NCI-H1092 treated with DMSO at 0.1 percent for 48 hours (cell line): ENCODE data around the gene PRAMEF13.
"Not testable (repeated sequence)": the region's sequence is repeated elsewhere in the genome, so short reads cannot be mapped to it uniquely, and the experiment has no call there.

Source experiments
- DNase-seq: peaks from one replicate; lab custom pipeline; 2025; lab: John Stamatoyannopoulos, UW

The PRAMEF13 gene

GRCh38 chr1:13201309-13201708 is at the start of gene PRAMEF13:
PRAMEF13 (minus strand) TSS chr1:13201409; CDS start chr1:13199589, 1,820 bp downstream.
- DNase-seq, result not testable (repeated sequence)

- DNase-seq, result not testable (repeated sequence)
These were observed 45.9 kb upstream of the PRAMEF13 start for GRCh38 chr1:13247122-13247521.

GRCh38 chr1:13246554-13246871 is 45.3 kb upstream of the PRAMEF13 start:
- not testable (repeated sequence) for DNase-seq

DNA sequence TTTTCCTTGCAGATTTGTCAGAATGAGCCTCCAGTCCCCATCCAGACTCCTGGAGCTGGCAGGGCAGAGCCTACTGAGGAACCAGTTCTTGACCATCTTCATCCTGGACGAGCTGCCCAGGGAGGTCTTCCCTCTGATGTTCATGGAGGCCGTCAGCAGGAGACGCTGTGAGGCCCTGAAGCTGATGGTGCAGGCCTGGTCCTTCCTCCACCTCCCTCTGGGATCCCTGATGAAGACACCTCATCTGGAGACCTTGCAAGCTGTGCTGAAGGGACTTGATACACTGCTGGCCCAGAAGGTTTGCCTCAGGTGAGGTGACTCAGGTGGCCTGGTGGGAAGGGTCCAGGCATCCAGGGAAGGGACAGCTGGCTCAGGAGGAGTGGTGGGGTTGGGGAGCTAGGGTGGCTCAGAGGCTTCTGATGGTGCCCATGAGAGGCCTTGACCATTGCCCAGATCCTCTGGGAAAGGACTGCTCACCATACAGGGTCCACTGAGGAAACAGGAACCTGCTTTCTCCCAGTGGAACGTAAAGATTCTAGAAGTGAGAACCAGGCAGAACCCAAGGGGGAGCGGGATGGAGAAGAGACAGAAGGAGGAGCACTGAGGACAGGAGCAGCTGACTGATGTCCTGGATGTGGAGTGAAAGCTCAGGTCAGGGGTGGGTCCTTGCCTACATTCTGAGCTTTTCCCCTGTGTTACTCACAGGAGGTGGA is 44.8 kb upstream of the PRAMEF13 start:
- DNase-seq, result not testable (repeated sequence)

GRCh38 chr1:13243536-13244263 is 42.5 kb upstream of the PRAMEF13 start:
- not testable (repeated sequence) for DNase-seq

GRCh38 chr1:13239633-13240032 is 38.4 kb upstream of the PRAMEF13 start:
- DNase-seq, result not testable (repeated sequence)

GRCh38 chr1:13237572-13237971 is 36.4 kb upstream of the PRAMEF13 start:
- not testable (repeated sequence) for DNase-seq

DNA sequence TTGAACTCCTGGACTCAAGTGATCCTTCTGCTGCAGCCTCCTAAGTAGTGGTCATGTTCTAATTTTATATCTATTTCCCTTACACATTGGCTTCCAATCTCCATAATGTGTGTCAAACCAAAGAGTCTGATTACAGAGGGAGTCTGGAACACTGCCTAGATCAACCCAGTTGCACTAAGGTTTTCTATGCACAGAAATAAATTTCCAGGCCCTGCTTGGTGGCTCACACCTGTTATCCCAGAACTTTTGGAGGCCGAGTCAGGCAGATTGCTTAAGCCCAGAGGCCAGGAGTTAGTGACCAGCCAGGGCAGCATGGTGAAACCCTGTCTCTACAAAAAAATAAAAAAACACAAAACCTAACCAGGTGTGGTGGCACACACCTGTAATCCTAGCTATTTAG is 32.8 kb upstream of the PRAMEF13 start:
- DNase-seq, result peak; percentile 2

- DNase-seq, result not testable (repeated sequence)
These were observed 30.8 kb upstream of the PRAMEF13 start for GRCh38 chr1:13232056-13232455.

DNA sequence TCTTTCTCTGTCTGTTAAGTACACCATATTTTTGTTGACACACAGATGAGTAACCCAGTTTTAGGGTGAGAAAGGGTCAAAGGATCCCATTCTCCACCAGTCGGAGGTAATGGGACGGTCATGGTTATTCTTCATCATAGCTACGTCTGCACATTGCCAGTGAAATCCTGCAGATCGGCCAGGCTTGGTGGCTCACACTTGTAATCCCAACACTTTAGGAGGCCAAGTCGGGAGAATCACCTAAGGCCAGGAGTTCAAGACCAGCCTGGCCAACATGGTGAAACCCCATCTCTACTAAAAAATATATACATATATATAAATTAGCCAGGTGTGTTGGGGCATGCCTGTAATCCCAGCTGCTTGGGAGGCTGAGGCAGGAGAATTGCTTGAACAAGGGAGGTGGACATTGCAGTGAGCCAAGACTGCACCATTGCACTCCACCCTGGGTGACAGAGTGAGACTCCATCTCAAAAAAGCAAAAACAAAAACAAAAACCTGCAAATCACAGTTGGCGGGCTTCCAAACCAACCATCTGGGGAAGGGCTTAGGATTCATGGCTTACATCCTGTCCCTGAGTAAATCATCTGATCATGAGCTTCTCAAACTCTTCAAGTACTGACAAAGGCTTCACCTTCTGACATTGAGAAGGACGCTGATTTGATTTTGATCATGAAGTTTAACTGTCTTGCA is 30.0 kb upstream of the PRAMEF13 start:
- not testable (repeated sequence) for DNase-seq

GRCh38 chr1:13230601-13231000 is 29.4 kb upstream of the PRAMEF13 start:
- DNase-seq, result not testable (repeated sequence)

DNA sequence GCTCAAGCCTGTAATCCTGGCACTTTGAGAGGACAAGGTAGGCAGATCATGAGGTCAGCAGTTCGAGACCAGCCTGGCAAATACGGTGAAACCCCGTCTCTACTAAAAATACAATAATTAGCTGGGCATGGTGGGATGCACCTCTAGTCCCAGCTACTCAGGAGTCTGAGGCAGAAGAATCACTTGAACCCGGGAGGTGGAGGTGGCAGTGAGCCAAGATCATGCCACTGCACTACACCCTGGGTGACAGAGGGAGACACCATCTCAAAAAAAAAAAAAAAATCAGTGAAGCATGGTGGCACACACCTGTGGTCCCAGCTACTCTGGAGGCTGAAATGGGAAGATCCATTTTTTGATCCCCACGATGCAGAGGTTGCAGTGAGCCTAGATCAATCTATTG is 28.9 kb upstream of the PRAMEF13 start:
- DNase-seq, result not testable (repeated sequence)

DNA sequence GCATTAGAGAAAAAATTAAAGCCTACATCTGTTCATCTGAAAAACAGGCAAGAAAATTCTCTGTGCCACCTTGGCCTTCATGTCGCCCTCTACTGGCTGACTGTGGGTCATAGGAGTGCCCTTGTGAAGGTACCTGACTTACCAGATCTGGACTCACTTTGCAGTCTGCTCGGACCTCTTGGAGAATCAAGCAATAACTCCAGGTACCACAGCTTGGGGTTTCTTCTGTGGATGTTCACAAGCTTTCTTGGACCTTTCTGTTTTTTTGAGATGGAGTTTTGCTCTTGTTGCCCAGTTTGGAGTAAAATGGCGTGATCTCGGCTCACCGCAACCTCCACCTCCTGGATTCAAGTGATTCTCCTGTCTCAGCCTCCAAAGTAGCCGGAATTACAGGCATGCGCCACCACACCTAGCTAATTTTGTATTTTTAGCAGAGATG is 27.2 kb upstream of the PRAMEF13 start:
- DNase-seq, result no peak

GRCh38 chr1:13227271-13228055 is 26.3 kb upstream of the PRAMEF13 start:
- DNase-seq, result not testable (repeated sequence)

DNA sequence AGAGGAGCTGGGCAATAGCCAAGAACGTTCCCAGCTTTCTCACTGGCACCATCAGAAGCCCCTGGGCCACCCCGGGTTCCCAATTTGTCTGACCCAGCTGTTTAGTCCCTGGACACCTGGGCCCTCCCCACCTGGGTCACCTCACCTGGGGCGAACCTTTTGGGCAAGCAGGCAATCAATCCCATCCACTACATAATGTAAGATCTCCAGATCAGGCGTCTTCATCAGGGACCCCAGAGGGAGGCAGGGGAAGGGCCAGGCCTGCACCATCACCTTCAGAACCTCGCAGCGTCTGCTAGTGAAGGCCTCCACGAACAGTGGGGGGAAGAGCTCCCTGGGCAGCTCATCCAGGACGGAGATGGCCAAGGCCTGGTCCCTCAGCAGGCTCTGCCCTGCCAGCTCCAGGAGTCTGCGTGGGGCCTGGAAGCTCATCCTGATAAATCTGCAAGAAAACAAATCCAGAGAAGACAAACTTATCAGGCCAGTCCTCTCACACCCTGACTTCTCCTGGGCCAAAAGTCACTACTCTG is 24.5 kb upstream of the PRAMEF13 start, which contains the start of gene PRAMEF18:
TSS of gene PRAMEF18 (minus strand) at position 480 of the 530 bp plus-strand sequence. CDS start at position 432, 48 bp downstream.
- DNase-seq, result not testable (repeated sequence)

DNA sequence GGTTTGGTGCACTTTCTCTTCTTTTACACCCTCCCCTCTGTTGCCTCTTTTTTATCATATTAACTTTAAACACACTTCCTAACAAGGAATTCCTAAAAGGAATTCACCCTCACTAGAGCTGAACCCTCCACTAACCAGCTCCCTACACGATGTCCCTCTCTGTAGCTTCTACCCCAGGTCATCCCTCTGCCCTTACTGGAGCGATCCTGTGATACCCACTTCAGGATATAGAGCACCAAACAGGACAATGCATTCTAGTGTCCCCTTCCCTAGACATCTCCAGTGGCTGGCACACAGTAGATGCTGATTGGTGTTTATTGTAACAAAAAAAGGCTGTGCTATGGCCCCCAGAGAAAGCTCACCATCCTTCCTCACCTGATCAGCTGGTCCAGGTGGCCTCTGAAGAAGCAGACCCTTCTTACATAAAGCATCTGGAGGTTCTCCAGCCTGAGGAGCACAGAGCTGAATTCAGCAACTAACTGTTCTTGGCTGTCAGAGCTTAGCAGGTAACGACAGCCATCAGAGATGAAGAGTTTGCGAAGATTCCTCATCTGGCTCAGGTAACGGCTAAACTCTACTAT is 23.4 kb upstream of the PRAMEF13 start:
- no peak for DNase-seq

DNA sequence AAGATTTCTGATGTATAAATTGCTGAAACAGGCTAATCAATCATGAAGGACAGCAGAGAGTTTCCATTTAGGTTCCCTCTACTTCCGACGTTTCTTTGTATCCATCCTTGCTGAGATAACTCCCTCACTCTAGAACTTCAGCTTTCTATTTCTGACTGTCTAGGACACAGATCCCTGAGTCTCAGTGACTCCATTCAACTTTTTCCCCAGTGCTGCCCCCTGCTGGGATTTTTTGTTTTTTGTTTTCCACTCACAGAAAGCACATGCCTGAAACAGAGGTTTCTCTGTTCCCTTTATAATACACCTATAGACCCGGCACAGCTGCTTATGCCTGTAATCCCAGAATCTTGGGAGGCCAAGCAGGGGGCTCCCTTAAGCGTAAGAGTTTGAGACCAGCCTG is 21.6 kb upstream of the PRAMEF13 start:
- not testable (repeated sequence) for DNase-seq

GRCh38 chr1:13219203-13219602 is 18.0 kb upstream of the PRAMEF13 start:
- not testable (repeated sequence) for DNase-seq

- not testable (repeated sequence) for DNase-seq
These were observed 15.4 kb upstream of the PRAMEF13 start for GRCh38 chr1:13216619-13217018.

DNA sequence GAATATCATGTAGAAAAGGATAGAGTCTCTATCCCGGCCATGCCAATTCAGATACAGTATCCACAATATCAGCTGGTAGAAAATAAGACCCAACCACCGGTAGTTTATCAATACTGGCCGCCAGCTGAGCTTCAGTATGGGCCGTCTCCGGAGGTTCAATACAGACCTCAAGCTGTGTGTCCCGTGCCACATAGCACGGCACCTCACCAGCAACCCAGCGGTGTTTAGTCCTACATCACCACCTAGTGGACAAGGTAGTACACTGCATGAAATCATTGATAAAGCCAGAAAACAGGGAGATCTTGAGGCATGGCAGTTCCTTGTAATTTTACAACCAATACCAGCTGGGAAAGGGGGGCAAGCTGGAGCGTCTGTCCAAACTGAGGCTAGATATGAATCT is 7.5 kb upstream of the PRAMEF13 start:
- not testable (repeated sequence) for DNase-seq

DNA sequence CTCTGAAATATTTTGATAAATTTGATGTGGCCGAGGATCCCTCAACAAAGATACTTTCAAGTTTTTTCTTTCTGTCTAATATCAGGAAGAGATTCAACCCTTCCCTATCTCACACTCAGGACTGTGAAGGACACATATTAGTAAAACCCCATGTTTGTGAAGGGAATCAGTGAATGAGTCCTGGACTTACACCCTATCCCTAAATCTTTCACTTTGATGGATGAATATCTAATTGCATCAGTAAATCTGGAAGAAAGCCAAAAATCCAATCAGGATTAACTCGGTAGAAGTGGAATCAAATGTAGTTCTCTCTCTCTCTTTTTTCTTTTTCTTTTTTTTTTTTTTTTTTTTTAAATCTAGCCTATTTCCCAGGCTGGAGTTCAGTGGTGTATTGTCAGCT is 29.7 kb downstream of the PRAMEF13 start, which contains the start of gene PRAMEF9:
TSS of gene PRAMEF9 (plus strand) at position 301 of the 400 bp plus-strand sequence. CDS start 3,433 bp downstream, outside the sequence.
- DNase-seq, result not testable (repeated sequence)
